CD4-positive, alpha-beta T cell treated with Interferon alpha-2 for 1 hour (primary cell): ENCODE results near the gene FBLN5.

Experiments used
- DNase-seq, 2 donors: peaks; one replicate each; pipeline ENCODE4 v3.0.0-alpha.2; 2020 to 2022

FBLN5 gene

GRCh38 chr14:91945751-91946621 is 1.5 kb downstream of the FBLN5 start:
- DNase-seq = no peak

DNA sequence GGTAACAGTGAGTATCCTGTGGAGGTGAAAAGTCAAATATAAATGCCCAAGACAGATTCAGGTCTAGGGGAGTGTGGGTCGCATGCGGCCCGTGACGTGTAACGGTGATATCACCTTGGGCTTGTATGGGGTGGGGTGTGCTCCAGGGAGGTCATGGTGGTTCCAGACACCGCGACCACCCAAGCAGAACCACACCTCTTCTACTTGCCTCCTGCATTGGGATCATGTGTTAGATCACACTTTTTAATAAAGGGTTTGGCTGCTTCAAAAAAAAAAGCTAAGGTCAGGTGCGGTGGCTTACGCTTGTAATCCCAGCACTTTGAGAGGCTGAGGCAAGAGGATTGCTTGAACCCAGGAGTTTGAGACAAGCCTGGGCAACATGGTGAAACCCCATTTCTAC is 4.5 kb downstream of the FBLN5 start:
- DNase-seq = no peak

DNA sequence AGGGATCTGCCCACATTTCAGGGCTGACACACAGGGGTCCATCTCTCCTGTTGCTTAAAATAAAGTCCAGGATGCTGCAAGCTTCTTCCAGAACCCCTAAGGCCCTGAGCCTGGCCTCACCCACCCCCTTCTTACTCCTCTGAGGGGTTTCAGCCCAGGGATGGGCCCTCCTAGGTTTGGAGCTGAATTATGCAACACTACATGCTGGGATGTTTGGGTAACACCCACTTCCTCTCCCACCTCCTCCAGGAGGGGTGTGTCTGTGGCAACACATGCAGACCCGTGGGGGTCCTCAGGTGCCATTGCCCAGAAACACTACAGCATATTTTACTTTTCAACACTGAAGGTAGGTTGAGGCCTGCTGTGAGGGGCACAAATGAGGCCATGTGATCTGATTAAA is 5.4 kb downstream of the FBLN5 start:
- DNase-seq = no peak

DNA sequence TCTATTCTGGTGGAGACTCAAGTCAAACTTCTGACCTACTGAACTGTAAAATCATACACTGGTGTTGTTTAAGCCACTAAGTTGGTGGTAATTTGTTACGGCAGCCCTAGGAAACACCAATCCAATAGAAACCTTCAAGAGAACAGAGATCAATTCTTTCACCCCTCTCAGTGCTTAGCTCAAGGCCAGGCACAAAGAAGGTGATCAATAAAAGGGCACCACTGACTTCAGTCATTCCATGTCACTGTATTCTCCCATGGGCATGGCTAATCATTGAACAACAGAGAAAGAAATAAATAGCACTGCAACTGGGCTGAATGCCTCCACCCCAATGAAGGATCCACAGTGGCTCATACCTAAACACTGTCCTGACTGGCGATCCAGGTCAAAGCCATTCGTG is 7.3 kb downstream of the FBLN5 start:
- DNase-seq = no peak

GRCh38 chr14:91935586-91935985 is 11.9 kb downstream of the FBLN5 start:
- DNase-seq = no peak

GRCh38 chr14:91934554-91935285 is 12.8 kb downstream of the FBLN5 start:
- DNase-seq = no peak

DNA sequence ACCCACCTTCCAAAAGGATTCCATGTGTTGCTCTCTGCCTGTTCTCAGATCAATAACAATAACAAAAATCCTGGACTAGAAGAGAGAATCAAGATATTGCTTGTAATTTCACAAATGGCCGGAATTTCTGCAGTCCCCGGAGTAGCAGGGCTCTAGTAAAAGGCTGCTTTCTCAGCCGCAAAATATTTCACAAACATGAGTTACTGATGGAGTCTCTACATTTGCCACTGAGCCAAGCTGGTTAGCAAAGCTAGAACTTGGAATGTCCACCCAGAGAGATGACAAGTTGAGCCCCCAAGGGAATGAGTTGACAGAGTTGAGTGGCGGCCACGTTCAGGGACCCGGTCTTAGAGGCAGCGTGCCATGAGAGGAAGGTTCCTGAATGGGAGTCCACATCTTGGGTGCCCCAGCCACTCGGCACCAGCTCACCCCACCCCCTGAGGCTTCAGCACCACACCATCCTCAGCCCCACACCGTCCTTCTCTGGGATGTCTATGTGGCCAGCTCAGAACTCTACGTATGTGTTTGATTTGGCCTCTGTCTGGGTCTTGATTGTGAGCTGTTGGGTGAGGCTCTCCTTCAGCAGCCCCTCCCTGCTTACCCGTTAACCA is 15.9 kb downstream of the FBLN5 start:
- DNase-seq = no peak

GRCh38 chr14:91929700-91930099 is 17.8 kb downstream of the FBLN5 start:
- no peak for DNase-seq

DNA sequence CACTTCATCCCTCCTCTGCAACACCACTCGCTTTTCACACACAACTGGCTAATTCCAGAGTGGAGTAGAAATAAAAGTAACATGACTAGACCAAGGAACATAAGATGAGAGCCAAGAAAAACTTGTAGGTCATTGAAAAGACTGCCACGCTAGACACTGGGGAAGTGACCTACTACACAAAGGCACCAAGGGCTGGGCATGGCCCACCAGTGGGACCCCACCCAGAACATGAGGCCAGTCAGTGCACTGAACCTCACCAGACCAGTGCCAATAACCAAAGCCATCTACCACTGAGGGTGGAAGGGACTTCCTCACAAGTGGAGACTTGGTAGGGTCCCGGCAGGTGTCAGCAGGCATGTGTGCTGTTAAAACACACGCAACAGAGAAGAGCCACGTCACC is 19.7 kb downstream of the FBLN5 start:
- no peak for DNase-seq

DNA sequence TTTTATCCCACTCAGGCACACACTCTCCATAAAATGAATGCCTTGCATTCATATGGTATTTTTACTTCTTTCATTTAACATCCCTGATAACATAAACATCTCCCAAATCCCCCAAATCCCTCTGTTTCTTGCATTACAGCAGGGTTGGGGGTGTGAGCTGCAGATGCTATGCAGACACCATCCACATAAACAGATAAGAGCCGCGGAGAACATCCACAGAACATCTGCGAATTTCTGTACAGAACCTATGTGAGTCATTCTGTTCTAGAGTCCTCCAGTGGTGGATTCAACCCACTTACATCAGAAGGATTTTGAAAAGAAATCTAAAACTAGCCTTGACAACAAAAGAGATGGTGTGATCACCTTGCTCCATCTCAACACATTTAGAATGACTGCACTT is 20.3 kb downstream of the FBLN5 start:
- no peak for DNase-seq

GRCh38 chr14:91926131-91926890 is 21.2 kb downstream of the FBLN5 start:
- no peak for DNase-seq

DNA sequence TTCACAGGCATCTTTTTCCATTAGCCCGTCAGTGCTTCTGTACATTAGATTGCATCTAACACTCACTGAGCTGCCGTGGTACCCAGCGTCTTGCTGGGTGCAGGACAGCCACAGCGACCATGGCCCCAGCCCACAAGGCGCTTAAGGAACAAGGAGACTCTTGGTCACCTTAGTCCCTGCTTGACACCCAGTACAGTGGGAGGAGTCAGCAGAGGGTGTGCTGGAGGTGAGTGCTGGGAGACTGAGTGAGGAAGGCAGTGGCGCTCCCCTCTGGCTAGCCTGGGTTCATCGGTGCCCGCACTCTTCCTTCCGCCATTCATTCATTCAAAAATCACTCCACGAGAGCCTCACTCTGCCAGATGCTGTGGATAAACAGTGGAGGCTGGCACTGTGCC is 21.8 kb downstream of the FBLN5 start:
- no peak for DNase-seq

- DNase-seq = no peak
These were observed 22.3 kb downstream of the FBLN5 start for GRCh38 chr14:91925001-91925726.

- no peak for DNase-seq
These were observed 27.0 kb downstream of the FBLN5 start for GRCh38 chr14:91920526-91920925.

DNA sequence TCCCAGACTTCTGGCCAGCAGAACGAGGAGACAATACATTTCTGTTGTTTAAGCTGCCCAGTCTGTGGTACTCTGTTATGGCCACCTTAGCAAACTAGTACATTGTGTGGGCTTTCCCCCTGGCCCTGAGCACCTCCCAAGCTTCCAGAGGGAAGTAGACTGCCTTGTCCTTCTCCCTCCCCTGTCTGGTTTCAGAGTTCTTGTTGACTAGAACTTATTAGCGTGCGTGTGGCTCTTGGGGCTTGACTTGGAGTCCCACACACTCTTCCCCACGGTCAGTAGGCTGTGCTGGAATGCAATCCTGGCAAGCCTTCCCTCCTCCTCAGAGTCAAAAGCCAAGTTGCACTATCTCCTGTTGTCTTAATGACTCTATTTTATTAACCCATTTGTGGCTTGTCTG is 27.7 kb downstream of the FBLN5 start:
- no peak for DNase-seq

- no peak for DNase-seq
These were observed 29.2 kb downstream of the FBLN5 start for GRCh38 chr14:91918186-91918883.

DNA sequence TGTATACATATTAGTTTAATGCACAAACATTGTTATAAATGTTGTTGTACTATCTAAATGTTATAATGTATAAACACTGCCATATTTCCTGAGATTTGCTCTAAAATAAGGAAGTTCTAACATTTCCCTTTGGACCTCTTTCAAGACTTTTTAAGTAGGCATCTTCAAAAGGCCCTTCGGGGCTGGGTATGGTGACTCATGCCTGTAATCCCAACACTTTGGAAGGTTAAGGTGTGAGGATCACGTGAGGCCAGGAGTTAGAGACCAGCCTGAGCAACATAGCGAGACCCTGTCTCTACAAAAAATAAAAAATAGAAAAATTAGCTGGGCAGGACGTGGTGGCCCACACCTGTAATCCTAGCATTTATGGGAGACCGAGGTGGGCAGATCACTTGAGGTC is 35.5 kb downstream of the FBLN5 start:
- no peak for DNase-seq

- DNase-seq = peak; percentile 47 to 65
These were observed 35.9 kb downstream of the FBLN5 start for GRCh38 chr14:91911474-91912032.

GRCh38 chr14:91910196-91910595 is 37.3 kb downstream of the FBLN5 start:
- no peak for DNase-seq

- DNase-seq = no peak
These were observed 41.1 kb downstream of the FBLN5 start for GRCh38 chr14:91906374-91906773.

GRCh38 chr14:91904956-91905645 is 42.4 kb downstream of the FBLN5 start:
- DNase-seq = no peak
